HFFc6 (cell line): ENCODE data around the gene SYNE4. TPM values are rescaled to one million over a fixed set of nuclear protein-coding genes. Genes with fewer than 3 reads are reported as not detected.

Experiments used
- DNase-seq: peaks from one replicate; pipeline ENCODE4 v3.0.0-alpha.2; 2018
- H3K27ac Mint-ChIP-seq: 2 replicates; pipeline ENCODE4 v1.8.0; 2020; ENCODE audit warnings: mild to moderate bottlenecking, mixed read lengths
- H3K27me3 Mint-ChIP-seq: 2 replicates; pipeline ENCODE4 v1.8.0; 2021; ENCODE audit warnings: mild to moderate bottlenecking, moderate library complexity, mixed read lengths; ENCODE audit not compliant: insufficient read depth
- H3K36me3 Mint-ChIP-seq: 2 replicates; pipeline ENCODE4 v1.8.0; 2021; ENCODE audit warnings: low read depth, mixed read lengths
- H3K4me1 Mint-ChIP-seq: 2 replicates; pipeline ENCODE4 v1.8.0; 2020; ENCODE audit warnings: low read depth, mixed read lengths
- H3K4me3 Mint-ChIP-seq: 2 replicates; pipeline ENCODE4 v1.8.0; 2020; ENCODE audit warnings: mild to moderate bottlenecking, moderate library complexity, mixed read lengths
- H3K9me3 Mint-ChIP-seq: 2 replicates; pipeline ENCODE4 v1.8.0; 2020; ENCODE audit warnings: mild to moderate bottlenecking, mixed read lengths
- CTCF ChIP-seq: fragments of 200-600 bp; sonication (generic); IDR thresholded peaks from 2 replicates; pipeline ENCODE4 v1.5.0; 2021; ENCODE audit warnings: antibody characterized with exemption, mild to moderate bottlenecking
- total RNA-seq, 6 experiments: library from RNA; stranded (reverse); fragmentation: NEBNext Ultra II Directional; extraction: Animal tissue kit (Norgen Biotek cat#: 25700); gene quantifications; 2 replicates in 1 of 6; 3 replicates in 5 of 6; pipeline ENCODE4 v1.2.3, GENCODE V29; 2021

Gene SYNE4
- total RNA-seq, 6 experiments from 2014 or later: 0.07 to 0.40 (median 0.29) TPM

GRCh38 chr19:36051236-36051635 lies 42.6 kb upstream of the SYNE4 start:
- Mint-ChIP-seq H3K4me3 (no peak overlapping the region), H3K36me3 (no peaks in the 10 kb centered on the region), H3K9me3 (no peaks in the 10 kb centered on the region), H3K4me1 (peaks cover 17% of the 10 kb centered on the region), H3K27ac (no peak overlapping the region; the same call in 1 of the 2 replicates), H3K27me3 (peaks cover 2% of the 10 kb centered on the region)
- TF ChIP-seq CTCF: peak; percentile 42; the same call in 1 of the 2 replicates
- no peak for DNase-seq

GRCh38 chr19:36049080-36049698 lies 40.6 kb upstream of the SYNE4 start:
- H3K4me3 Mint-ChIP-seq: no peak overlapping the region
- H3K27ac Mint-ChIP-seq: no peak overlapping the region
- DNase-seq: no peak
- H3K27me3 Mint-ChIP-seq: peaks cover 2% of the 10 kb centered on the region
- H3K4me1 Mint-ChIP-seq: peaks cover 10% of the 10 kb centered on the region
- TF ChIP-seq CTCF: no peak
- H3K9me3 Mint-ChIP-seq: no peaks in the 10 kb centered on the region
- no peaks in the 10 kb centered on the region for H3K36me3 Mint-ChIP-seq

- TF ChIP-seq CTCF: no peak
- Mint-ChIP-seq H3K9me3 (no peaks in the 10 kb centered on the region), H3K36me3 (no peaks in the 10 kb centered on the region), H3K27ac (no peak overlapping the region), H3K27me3 (peaks cover 2% of the 10 kb centered on the region), H3K4me1 (peaks cover 10% of the 10 kb centered on the region), H3K4me3 (no peak overlapping the region)
- no peak for DNase-seq
These were observed 39.2 kb upstream of the SYNE4 start for GRCh38 chr19:36047835-36048234.

GRCh38 chr19:36046443-36047050 lies 37.9 kb upstream of the SYNE4 start:
- peaks cover 21% of the 10 kb centered on the region for H3K4me1 Mint-ChIP-seq
- no peak for DNase-seq
- H3K27ac Mint-ChIP-seq: peak overlapping the region; percentile 30
- no peaks in the 10 kb centered on the region for H3K9me3 Mint-ChIP-seq
- TF ChIP-seq CTCF: no peak
- no peak overlapping the region for H3K4me3 Mint-ChIP-seq
- no peaks in the 10 kb centered on the region for H3K36me3 Mint-ChIP-seq
- peaks cover 2% of the 10 kb centered on the region for H3K27me3 Mint-ChIP-seq

GRCh38 chr19:36043952-36044351 lies 35.3 kb upstream of the SYNE4 start:
- Mint-ChIP-seq H3K27me3 (peaks cover 2% of the 10 kb centered on the region), H3K4me1 (peaks cover 30% of the 10 kb centered on the region), H3K36me3 (no peaks in the 10 kb centered on the region), H3K4me3 (no peak overlapping the region), H3K9me3 (no peaks in the 10 kb centered on the region), H3K27ac (no peak overlapping the region)
- DNase-seq: no peak
- TF ChIP-seq CTCF: no peak
